ENCODE measurements around the gene NOX4. TPM values are rescaled to one million over a fixed set of nuclear protein-coding genes. Genes with fewer than 3 reads are reported as not detected.
"Not testable (repeated sequence)": the region's sequence is repeated elsewhere in the genome, so short reads cannot be mapped to it uniquely, and the experiment has no call there.

The NOX4 gene
- total and polyA plus RNA-seq, 10 of the 15 experiments (the other 5 are each of a cell fraction or from before 2014, with no cell fraction given): not detected

GRCh38 chr11:89303029-89303428 is 188.1 kb downstream of the NOX4 start:
- H3K36me3 ChIP-seq (ENCODE audit: control insufficient read depth in 2 of 2, insufficient read depth in 2 of 2, low read length in 1 of 2); H3K79me2 ChIP-seq (ENCODE audit: control insufficient read depth, insufficient read depth, low read length); POLR2A ChIA-PET; H3K4me2 ChIP-seq (ENCODE audit: control insufficient read depth, insufficient read depth); DNase-seq (ENCODE audit: low read depth, low spot score); intact Hi-C loops (cut with micrococcal nuclease; ENCODE audit: unreplicated experiment); FAIRE-seq; ATAC-seq; H3K27me3 ChIP-seq (replicated peaks in 1 of 2; ENCODE audit: control insufficient read depth in 2 of 2, insufficient read depth in 2 of 2, low read length in 1 of 2); CTCF ChIA-PET; H3K9me3 ChIP-seq (replicated peaks; ENCODE audit: control insufficient read depth, insufficient read depth, low read length); BruUV-seq (replicated peaks); SMC1A ChIA-PET (ENCODE audit: uncharacterized antibody, unreplicated experiment); H2AFZ ChIP-seq (ENCODE audit: control insufficient read depth, low read depth, low read length); in situ Hi-C loops (cut with MboI); H4K20me1 ChIP-seq (ENCODE audit: control insufficient read depth, insufficient read depth); H3K4me1 ChIP-seq (ENCODE audit: control insufficient read depth, insufficient read depth, low read length); H3K27ac ChIP-seq (ENCODE audit: control insufficient read depth, insufficient read depth); H3K9ac ChIP-seq (ENCODE audit: control insufficient read depth, insufficient read depth, low read length); RAD21 ChIA-PET (ENCODE audit: unreplicated experiment); H3K4me3 ChIP-seq: not testable (repeated sequence)
- whole genome bisulfite sequencing (ENCODE audit: insufficient coverage, insufficient replicate concordance, low lambda C conversion rate, missing lambda C conversion rate): 0% methylated on average over 1 of the region's 1 CpG

- H3K27ac ChIP-seq (ENCODE audit: control insufficient read depth, insufficient read depth); in situ Hi-C loops (cut with MboI); H3K9ac ChIP-seq (ENCODE audit: control insufficient read depth, insufficient read depth, low read length); H3K36me3 ChIP-seq (ENCODE audit: control insufficient read depth in 2 of 2, insufficient read depth in 2 of 2, low read length in 1 of 2); intact Hi-C loops (cut with micrococcal nuclease; ENCODE audit: unreplicated experiment); H3K4me3 ChIP-seq; H3K79me2 ChIP-seq (ENCODE audit: control insufficient read depth, insufficient read depth, low read length); H3K4me2 ChIP-seq (ENCODE audit: control insufficient read depth, insufficient read depth); FAIRE-seq; H2AFZ ChIP-seq (ENCODE audit: control insufficient read depth, low read depth, low read length); H3K27me3 ChIP-seq (replicated peaks in 1 of 2; ENCODE audit: control insufficient read depth in 2 of 2, insufficient read depth in 2 of 2, low read length in 1 of 2); H3K9me3 ChIP-seq (replicated peaks; ENCODE audit: control insufficient read depth, insufficient read depth, low read length); H3K4me1 ChIP-seq (ENCODE audit: control insufficient read depth, insufficient read depth, low read length); RAD21 ChIA-PET (ENCODE audit: unreplicated experiment); SMC1A ChIA-PET (ENCODE audit: uncharacterized antibody, unreplicated experiment); POLR2A ChIA-PET; H4K20me1 ChIP-seq (ENCODE audit: control insufficient read depth, insufficient read depth); DNase-seq (ENCODE audit: low read depth, low spot score); CTCF ChIA-PET; ATAC-seq; BruUV-seq (replicated peaks): not testable (repeated sequence)
- WGBS (ENCODE audit: insufficient coverage, insufficient replicate concordance, low lambda C conversion rate, missing lambda C conversion rate): 44% methylated on average over 7 of the region's 7 CpGs
These were observed 196.2 kb downstream of the NOX4 start for GRCh38 chr11:89295023-89295422.

Data from GM12878 (cell line).